Ovary (tissue), 3 donors: Measurements from ENCODE around the gene ACSL3.

Experiments used
- EP300 ChIP-seq: sonication (generic); formaldehyde crosslinking; IDR thresholded peaks from one replicate; pipeline ENCODE4 v1.6.1; 2017; ENCODE audit warnings: antibody characterized with exemption
- POLR2A ChIP-seq: fragments of 450-650 bp; IDR thresholded peaks from one replicate; pipeline ENCODE4 v1.6.1; 2017; ENCODE audit warnings: antibody characterized with exemption, mild to moderate bottlenecking, moderate library complexity
- TF ChIP-seq, protein P1 (sequence below), 3 donors: fragments of 450-650 bp in 2 of 3; fragments of 200-600 bp in 1 of 3; IDR thresholded peaks; one replicate each; pipeline versions ENCODE4 v1.5.1 to v1.8.0; 2016 to 2022; ENCODE audit warnings: antibody characterized with exemption in 3 of 3, mild to moderate bottlenecking in 1 of 3
- donor health status: DM: no; HTN: no; CAD: no.

DNA sequence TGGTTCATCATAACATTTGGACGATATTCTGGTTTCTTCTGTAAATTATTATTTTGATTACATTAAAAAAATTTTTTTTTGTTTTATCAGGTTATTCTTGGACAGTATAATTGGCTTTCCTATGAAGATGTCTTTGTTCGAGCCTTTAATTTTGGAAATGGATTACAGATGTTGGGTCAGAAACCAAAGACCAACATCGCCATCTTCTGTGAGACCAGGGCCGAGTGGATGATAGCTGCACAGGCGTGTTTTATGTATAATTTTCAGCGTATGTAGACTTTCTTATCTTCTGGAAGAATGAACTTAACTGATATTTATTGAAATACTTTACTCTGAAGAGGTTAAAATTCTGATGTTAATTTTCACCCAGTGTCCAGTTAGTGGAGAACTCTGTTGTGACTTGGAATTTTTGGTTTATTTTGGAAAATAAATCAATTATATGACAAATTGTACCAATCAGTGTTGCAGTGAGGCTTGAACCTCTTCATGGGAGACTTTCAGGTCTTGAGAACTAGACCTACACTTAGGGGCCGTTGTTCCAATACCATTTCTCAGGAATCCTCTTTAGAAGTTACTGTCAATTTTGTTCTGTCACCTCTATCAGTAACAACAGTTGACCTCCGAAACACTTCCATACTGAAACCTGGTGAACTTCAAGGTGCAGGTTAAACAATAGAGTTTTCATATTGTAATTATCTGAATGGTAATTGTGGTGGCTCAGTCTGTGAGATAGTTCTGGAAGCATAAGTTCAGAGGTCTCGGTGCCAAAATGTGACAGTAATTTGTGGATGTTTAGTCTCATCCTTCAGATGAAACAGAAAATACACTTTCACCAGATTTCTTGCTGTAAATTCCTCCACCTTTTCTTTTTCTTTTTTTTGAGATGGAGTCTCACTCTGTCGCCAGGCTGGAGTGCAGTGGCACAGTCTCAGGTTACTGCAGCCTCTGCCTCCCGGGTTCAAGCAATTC, 55.7 kb downstream of the ACSL3 start:
- TF ChIP-seq, protein P1, sequence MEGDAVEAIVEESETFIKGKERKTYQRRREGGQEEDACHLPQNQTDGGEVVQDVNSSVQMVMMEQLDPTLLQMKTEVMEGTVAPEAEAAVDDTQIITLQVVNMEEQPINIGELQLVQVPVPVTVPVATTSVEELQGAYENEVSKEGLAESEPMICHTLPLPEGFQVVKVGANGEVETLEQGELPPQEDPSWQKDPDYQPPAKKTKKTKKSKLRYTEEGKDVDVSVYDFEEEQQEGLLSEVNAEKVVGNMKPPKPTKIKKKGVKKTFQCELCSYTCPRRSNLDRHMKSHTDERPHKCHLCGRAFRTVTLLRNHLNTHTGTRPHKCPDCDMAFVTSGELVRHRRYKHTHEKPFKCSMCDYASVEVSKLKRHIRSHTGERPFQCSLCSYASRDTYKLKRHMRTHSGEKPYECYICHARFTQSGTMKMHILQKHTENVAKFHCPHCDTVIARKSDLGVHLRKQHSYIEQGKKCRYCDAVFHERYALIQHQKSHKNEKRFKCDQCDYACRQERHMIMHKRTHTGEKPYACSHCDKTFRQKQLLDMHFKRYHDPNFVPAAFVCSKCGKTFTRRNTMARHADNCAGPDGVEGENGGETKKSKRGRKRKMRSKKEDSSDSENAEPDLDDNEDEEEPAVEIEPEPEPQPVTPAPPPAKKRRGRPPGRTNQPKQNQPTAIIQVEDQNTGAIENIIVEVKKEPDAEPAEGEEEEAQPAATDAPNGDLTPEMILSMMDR (IDR thresholded peaks at IDR 0.05): no peak
- TF ChIP-seq POLR2A (no peak), EP300 (no peak)
